ENCODE results near the gene OR10A4. TPM values are rescaled to one million over a fixed set of nuclear protein-coding genes. Genes with fewer than 3 reads are reported as not detected.

OR10A4 gene
- total and polyA plus RNA-seq, 9 of the 15 experiments (the other 6 are each of a cell fraction or from before 2014, with no cell fraction given): not detected

GRCh38 chr11:6833356-6833755, 43.1 kb upstream of the OR10A4 start (continued):
- no peak for TF ChIP-seq RBM25 (IDR thresholded peaks at IDR 0.05; ENCODE audit: low read depth, low read length, severe bottlenecking)
- TF ChIP-seq FOXP1 (CRISPR knock-in tag; IDR thresholded peaks at IDR 0.05): no peak

- Histone ChIP-seq H3K27ac (ENCODE audit: extremely low read depth, low read depth, low read length) (no peak overlapping the region), H3K4me1 (replicated peaks in 1 of 2; ENCODE audit: control insufficient read depth in 2 of 2, insufficient read depth in 2 of 2, low read length in 2 of 2) (no peaks in the 10 kb centered on the region), H3K27me3 (ENCODE audit: control insufficient read depth in 2 of 2, insufficient read depth in 2 of 2, low read length in 2 of 2) (no peaks in the 10 kb centered on the region), H3K4me2 (ENCODE audit: insufficient read depth, low read length) (no peak overlapping the region), H4K20me1 (replicated peaks; ENCODE audit: control insufficient read depth, insufficient read depth, low read length) (no peaks in the 10 kb centered on the region), H3K36me3 (ENCODE audit: control insufficient read depth, insufficient read depth, low read length) (no peaks in the 10 kb centered on the region), H3K79me2 (ENCODE audit: control insufficient read depth, insufficient read depth, low read length) (no peaks in the 10 kb centered on the region), H3K4me3 (no peak overlapping the region), H3K9me3 (replicated peaks; ENCODE audit: control insufficient read depth, insufficient read depth, low read depth, low read length) (no peaks in the 10 kb centered on the region), H3K9ac (ENCODE audit: insufficient read depth in 1 of 2, low read depth in 2 of 2, low read length in 2 of 2) (no peak overlapping the region), H3K9me1 (ENCODE audit: control insufficient read depth, insufficient read depth, low read length) (no peaks in the 10 kb centered on the region), H2AFZ (ENCODE audit: low read depth, low read length) (no peak overlapping the region)
- POLR2A ChIA-PET: interaction anchor here (0.6 to 2.4 kb wide), 2 partner anchors 10 to 113 kb away, joined by 3 to 9 read pairs; no protein-coding TSS in a partner anchor
- WGBS (ENCODE audit: insufficient coverage, low coverage, missing lambda C conversion rate): 0% methylated on average over 1 of the region's 1 CpG
- intact Hi-C loops (cut with micrococcal nuclease): no loop called here
- FAIRE-seq: no peak
- CTCF ChIA-PET (ENCODE audit: low intra/inter-chr PET ratio): no interaction called here
- BruUV-seq (replicated peaks): no TSS peak
- no peak for DNase-seq (ENCODE audit: extremely low read depth in 1 of 4, low spot score in 3 of 4)
- ATAC-seq: no peak
- in situ Hi-C loops (cut with MboI): no loop called here
- TF ChIP-seq XRCC5 (IDR thresholded peaks at IDR 0.05; ENCODE audit: low read depth, low read length) (no peak), KAT2B (IDR thresholded peaks at IDR 0.05; ENCODE audit: low read depth, low read length) (no peak), HMBOX1 (IDR thresholded peaks at IDR 0.05) (no peak), ESRRB (CRISPR knock-in tag; IDR thresholded peaks at IDR 0.05; ENCODE audit: borderline replicate concordance) (no peak), ZNF395 (CRISPR knock-in tag; IDR thresholded peaks at IDR 0.05) (no peak), ARID3B (CRISPR knock-in tag; IDR thresholded peaks at IDR 0.05; ENCODE audit: borderline replicate concordance) (no peak), E2F6 (IDR thresholded peaks at IDR 0.05; ENCODE audit: borderline replicate concordance in 1 of 2, extremely low read depth in 1 of 2, insufficient read depth in 1 of 2, insufficient read length in 1 of 2, low read depth in 1 of 2, low read length in 1 of 2, poor library complexity in 1 of 2, severe bottlenecking in 1 of 2) (no peak), RBM39 (optimal IDR thresholded peaks at IDR 0.05; ENCODE audit: low read depth, low read length) (no peak), GATA2 (CRISPR knock-in tag; IDR thresholded peaks at IDR 0.05) (no peak), ETS2 (tag; IDR thresholded peaks at IDR 0.05; ENCODE audit: borderline replicate concordance, poor library complexity, severe bottlenecking) (no peak), SRSF7 (optimal IDR thresholded peaks at IDR 0.05; ENCODE audit: low read depth, low read length) (no peak), MCM5 (IDR thresholded peaks at IDR 0.05; ENCODE audit: low read depth) (no peak), FOXJ2 (tag; IDR thresholded peaks at IDR 0.05) (no peak)
These were observed 42.4 kb upstream of the OR10A4 start for GRCh38 chr11:6834021-6834420.
